Adrenal gland (tissue), 12 donors: ENCODE measurements around the gene SUZ12. TPM values are rescaled to one million over a fixed set of nuclear protein-coding genes. Genes with fewer than 3 reads are reported as not detected.
"Not testable (repeated sequence)": the region's sequence is repeated elsewhere in the genome, so short reads cannot be mapped to it uniquely, and the experiment has no call there.

Experiments
- DNase-seq, 7 donors: peaks; one replicate each; pipeline ENCODE4 v3.0.0-alpha.2; 2019 to 2020
- H3K27ac ChIP-seq, 5 donors: fragments of 200-600 bp; sonication (generic) in 4 of 5; 1 replicate in 3 of 5; 2 replicates in 2 of 5; pipeline versions ENCODE4 v1.5.1 to v1.8.0; 2016 to 2020; ENCODE audit warnings: mild to moderate bottlenecking in 1 of 5
- H3K27me3 ChIP-seq: fragments of 200-600 bp; 2 replicates; pipeline ENCODE4 v1.8.0; 2021
- H3K36me3 ChIP-seq, 2 donors: fragments of 200-600 bp; replicated peaks in 1 of 2; 1 replicate in 1 of 2; 2 replicates in 1 of 2; pipeline versions ENCODE4 v1.5.1 to v1.8.0; 2018 to 2022
- H3K4me1 ChIP-seq, 2 donors: fragments of 200-600 bp; replicated peaks in 1 of 2; 1 replicate in 1 of 2; 2 replicates in 1 of 2; pipeline versions ENCODE4 v1.5.1 to v1.8.0; 2018 to 2021
- H3K4me3 ChIP-seq, 4 donors: fragments of 200-600 bp; sonication (generic) in 3 of 4; one replicate each; pipeline ENCODE4 v1.5.1; 2016 to 2018
- H3K9me3 ChIP-seq, 3 donors: fragments of 200-600 bp; sonication (generic) in 1 of 3; replicated peaks in 1 of 3; 1 replicate in 2 of 3; 2 replicates in 1 of 3; pipeline versions ENCODE4 v1.5.1 to v1.8.0; 2016 to 2021
- CTCF ChIP-seq, 6 experiments: fragments of 450-650 bp in 4 of 6; fragments of 200-600 bp in 2 of 6; sonication (generic) in 1 of 6; IDR thresholded peaks; 1 replicate in 5 of 6; 2 replicates in 1 of 6; pipeline versions ENCODE4 v1.5.1 to v1.8.0; 2016 to 2021; ENCODE audit warnings: antibody characterized with exemption in 6 of 6, mild to moderate bottlenecking in 2 of 6, moderate library complexity in 1 of 6
- POLR2A ChIP-seq, 2 donors: fragments of 450-650 bp; IDR thresholded peaks; one replicate each; pipeline ENCODE4 v1.6.1; 2017; ENCODE audit warnings: antibody characterized with exemption in 2 of 2, mild to moderate bottlenecking in 2 of 2, moderate library complexity in 1 of 2
- WGBS, 4 donors: extraction: QIAGEN DNeasy Blood & Tissue Kit in 2 of 4; methylation state at CpG; one replicate each; pipeline versions ENCODE4 v1.1.5 to v1.1.7; 2013 to 2017; 5-methylcytosine and 5-hydroxymethylcytosine counted together
- intact Hi-C, 2 donors: fragments of 100-400 bp; cut with DNase I; formaldehyde crosslinking; loops; one replicate each; pipeline versions ENCODE4 v1.14.1 to v1.15.0; 2022 to 2023
- polyA plus RNA-seq, 3 donors: library from polyadenylated mRNA; stranded (reverse); fragments of 200-250 nt in 2 of 3; fragments of 350-450 nt in 1 of 3; fragmentation: Illumina TruSeq in 1 of 3; extraction: RNeasy Lipid Tissue Mini Kit (QIAGEN cat#74804) in 1 of 3; gene quantifications; one replicate each; pipeline ENCODE4 v1.2.3, GENCODE V29; 2013 to 2014
- small RNA-seq, 2 donors: library from RNA; depleted of rRNA; stranded (forward); fragments of <200 nt; gene quantifications; one replicate each; pipeline ENCODE3, GENCODE V24; 2016
- total RNA-seq, 9 donors: library from RNA; depleted of rRNA in 4 of 9; stranded (reverse); fragments of >200 nt in 4 of 9; fragments of 120-200 nt in 1 of 9; fragmentation: NEBNext Ultra II Directional in 1 of 9; extraction: Animal tissue kit (Norgen Biotek cat#: 25700) in 1 of 9; gene quantifications; one replicate each; pipeline versions ENCODE4 v1.1.0 to v1.2.4, GENCODE V29; 2013 to 2023
- donor health status: healthy with polysubstance abuse.
- donor health status: Bipolar disorder and iron deficiency.
- donor health status: DM: yes; HTN: yes; CAD: no.
- donor health status: DM: no; HTN: no; CAD: no.
- donor health status: DM: no; HTN: no; CAD: no.
- donor health status: DM: yes; HTN: yes; CAD: no.

SUZ12 gene
- total and polyA plus RNA-seq, 12 donors: 8.7 to 27.1 (median 19.8) TPM

- TF ChIP-seq CTCF (IDR thresholded peaks at IDR 0.05) (no peak), POLR2A (IDR thresholded peaks at IDR 0.05) (no peak)
- WGBS, 4 donors: 92 to 99% (median 97%) methylated on average over 2 of the region's 2 CpGs
- Histone ChIP-seq H3K4me1 (no peaks in the 10 kb centered on the region), H3K27ac (no peak overlapping the region), H3K27me3 (no peaks in the 10 kb centered on the region), H3K9me3 (no peaks in the 10 kb centered on the region), H3K36me3 (peaks cover 0 to 17% of the 10 kb centered on the region in 2 donors), H3K4me3 (no peak overlapping the region)
- intact Hi-C loops: no loop called here
- no peak for DNase-seq
Observed at GRCh38 chr17:32033223-32033622, 96.4 kb downstream of the SUZ12 start.

- H3K36me3 ChIP-seq: peaks cover 0 to 22% of the 10 kb centered on the region in 2 donors
- DNase-seq, H3K4me3 ChIP-seq, H3K27me3 ChIP-seq, H3K27ac ChIP-seq, H3K9me3 ChIP-seq, H3K4me1 ChIP-seq, intact Hi-C loops: not testable (repeated sequence)
- 78 to 95% (median 90%) methylated on average over 1 of the region's 1 CpG for WGBS, 4 donors
Observed at GRCh38 chr17:32033812-32034211, 97.0 kb downstream of the SUZ12 start.

GRCh38 chr17:32040246-32040645, 103.4 kb downstream of the SUZ12 start:
- WGBS, 4 donors: 95 to 98% (median 97%) methylated on average over 17 of the region's 17 CpGs
- H3K4me1 ChIP-seq, H3K27ac ChIP-seq, H3K9me3 ChIP-seq, intact Hi-C loops, DNase-seq, H3K4me3 ChIP-seq, H3K27me3 ChIP-seq: not testable (repeated sequence)
- H3K36me3 ChIP-seq: peaks cover 0 to 41% of the 10 kb centered on the region in 2 donors

- H3K9me3 ChIP-seq, DNase-seq, H3K27ac ChIP-seq, H3K4me3 ChIP-seq, intact Hi-C loops, H3K4me1 ChIP-seq, H3K27me3 ChIP-seq: not testable (repeated sequence)
- H3K36me3 ChIP-seq: peaks cover 0 to 30% of the 10 kb centered on the region in 2 donors
- WGBS, 4 donors: 95 to 97% (median 96%) methylated on average over 9 to 19 of the region's 19 CpGs
Observed at GRCh38 chr17:32041306-32041875, 104.6 kb downstream of the SUZ12 start.

- H3K27ac ChIP-seq, H3K27me3 ChIP-seq, H3K9me3 ChIP-seq, H3K4me1 ChIP-seq, H3K4me3 ChIP-seq, intact Hi-C loops: not testable (repeated sequence)
- 90 to 97% (median 94%) methylated on average over 6 to 10 of the region's 11 CpGs; no CpG with 5 or more reads in 1 of the 4 donors for WGBS, 4 donors
- DNase-seq: peak in 1 of 7 donors; percentile 20
- H3K36me3 ChIP-seq: peaks cover 0 to 25% of the 10 kb centered on the region in 2 donors
Observed at GRCh38 chr17:32042266-32042665, 105.5 kb downstream of the SUZ12 start.

- WGBS, 4 donors: 78 to 87% (median 81%) methylated on average over 3 of the region's 3 CpGs
- intact Hi-C loops, H3K27ac ChIP-seq, H3K9me3 ChIP-seq, H3K4me3 ChIP-seq, H3K27me3 ChIP-seq, H3K4me1 ChIP-seq: not testable (repeated sequence)
- peak in 1 of 7 donors; percentile 7 for DNase-seq
- peaks cover 0 to 17% of the 10 kb centered on the region in 2 donors for H3K36me3 ChIP-seq
Observed at GRCh38 chr17:32045611-32046010, 108.8 kb downstream of the SUZ12 start.

- WGBS, 4 donors: 93 to 98% (median 96%) methylated on average over 6 of the region's 6 CpGs
- H3K27ac ChIP-seq, H3K4me1 ChIP-seq, H3K9me3 ChIP-seq, DNase-seq, intact Hi-C loops, H3K27me3 ChIP-seq, H3K4me3 ChIP-seq, H3K36me3 ChIP-seq: not testable (repeated sequence)
Observed at GRCh38 chr17:32047663-32048062, 110.9 kb downstream of the SUZ12 start.

Small RNA genes within 50 kb of the gene (small RNA-seq; reads per million reads assigned to genes)
- gene AC090616.4 (0 reads per million in 2 donors), gene RNA5SP437 (0 to 0.50 reads per million in 2 donors)

Other genes starting within 250 kb of the SUZ12 start
- 100 to 1,000 TPM in 1 of 9 donors, 10 to 100 TPM in 8; 40.4 to 126 (median 68.1) TPM for gene COPRS, start 77.8 kb upstream of the SUZ12 start, total RNA-seq
- 10 to 100 TPM; 31.0 to 54.1 (median 41.8) TPM for gene COPRS, start 77.8 kb upstream of the SUZ12 start, polyA plus RNA-seq
- gene UTP6, start 35.3 kb upstream of the SUZ12 start, total RNA-seq: 10 to 100 TPM in 8 of 9 donors, 1 to 10 TPM in 1; 7.0 to 68.1 (median 35.6) TPM
- 10 to 100 TPM; 32.9 to 93.9 (median 72.9) TPM for gene UTP6, start 35.3 kb upstream of the SUZ12 start, polyA plus RNA-seq
- gene LRRC37B, start 70.4 kb downstream of the SUZ12 start, total RNA-seq: 10 to 100 TPM in 6 of 9 donors, 1 to 10 TPM in 3; 7.4 to 37.3 (median 12.9) TPM
- gene LRRC37B, start 70.4 kb downstream of the SUZ12 start, polyA plus RNA-seq: 10 to 100 TPM; 10.2 to 45.3 (median 22.0) TPM
- gene RHOT1, start 205.5 kb downstream of the SUZ12 start, total RNA-seq: 10 to 100 TPM; 44.2 to 86.0 (median 61.3) TPM
- 10 to 100 TPM; 75.3 to 97.7 (median 86.4) TPM for gene RHOT1, start 205.5 kb downstream of the SUZ12 start, polyA plus RNA-seq